Cardiac fibroblast (primary cell): Measurements from ENCODE around the gene AGBL3.

ENCODE experiments used
- DNase-seq, 2 donors: peaks; one replicate each; pipeline versions ENCODE4 v3.0.0 to v3.0.0-alpha.2; 2010; ENCODE audit warnings: low read depth in 2 of 2
- H3K4me3 ChIP-seq, 2 donors: replicated peaks in 1 of 2; 1 replicate in 1 of 2; 2 replicates in 1 of 2; pipeline ENCODE4 v1.5.1; 2011; ENCODE audit warnings: low read depth in 2 of 2, low read length in 2 of 2, mild to moderate bottlenecking in 2 of 2, moderate library complexity in 1 of 2
- CTCF ChIP-seq: IDR thresholded peaks from one replicate; pipeline ENCODE4 v1.5.1; 2011; ENCODE audit warnings: low read depth, mild to moderate bottlenecking, low read length, inconsistent platforms

The AGBL3 gene

GRCh38 chr7:135165862-135166261, 179.6 kb downstream of the AGBL3 start:
- DNase-seq: no peak
- no peak overlapping the region for H3K4me3 ChIP-seq
- no peak for TF ChIP-seq CTCF

GRCh38 chr7:135166338-135166990, 180.2 kb downstream of the AGBL3 start:
- no peak for TF ChIP-seq CTCF
- H3K4me3 ChIP-seq: no peak overlapping the region
- DNase-seq: no peak

DNA sequence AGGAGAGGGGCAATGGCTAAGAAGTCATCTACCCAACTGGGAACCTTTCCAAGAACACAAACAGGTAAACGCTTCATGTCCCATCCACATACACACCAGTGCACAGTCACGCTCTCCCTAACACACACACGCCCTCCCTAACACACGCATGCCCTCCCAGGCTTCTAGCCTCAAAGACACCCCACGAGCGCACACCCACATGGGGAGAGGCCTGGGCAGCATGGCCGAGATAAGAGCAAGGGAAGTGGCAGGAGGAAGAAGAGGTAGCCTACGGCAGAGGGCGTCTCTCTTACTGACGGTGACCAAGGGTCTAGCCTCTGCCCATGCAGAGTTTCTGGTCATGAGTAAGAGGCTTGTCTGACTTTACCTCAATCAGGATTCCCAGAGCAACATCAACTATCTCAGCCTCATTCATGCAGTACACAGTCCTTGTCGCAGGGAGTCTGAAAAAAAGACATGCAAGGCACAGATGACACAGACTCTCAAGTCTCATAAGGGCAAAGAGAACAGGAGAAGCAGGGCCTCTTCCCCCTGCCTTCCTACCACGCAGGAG, 181.1 kb downstream of the AGBL3 start:
- no peak for DNase-seq
- H3K4me3 ChIP-seq: no peak overlapping the region
- no peak for TF ChIP-seq CTCF

DNA sequence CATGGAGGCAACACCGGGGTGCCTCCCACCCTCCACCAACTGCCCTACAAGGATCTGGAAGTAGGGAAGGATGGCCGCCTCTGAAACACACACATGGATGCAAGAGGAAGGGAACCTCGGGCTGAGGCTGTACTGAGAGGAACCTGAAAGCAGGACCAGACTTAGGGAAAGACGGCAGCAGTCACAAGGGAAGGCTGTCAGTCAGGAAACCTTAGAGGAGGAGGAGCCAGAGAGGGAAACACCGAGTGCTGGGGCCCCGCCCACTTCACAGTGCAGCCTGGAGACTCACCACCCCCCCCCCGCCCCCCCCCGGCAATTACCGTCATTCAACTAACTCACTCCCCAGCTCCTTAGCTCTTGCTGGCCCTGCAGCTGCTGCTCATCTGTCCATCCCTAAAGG, 181.7 kb downstream of the AGBL3 start:
- no peak overlapping the region for H3K4me3 ChIP-seq
- no peak for TF ChIP-seq CTCF
- no peak for DNase-seq

- H3K4me3 ChIP-seq: peak overlapping the region in 1 of 2 donors; percentile 82
- DNase-seq: no peak
- TF ChIP-seq CTCF: no peak
These were observed 182.3 kb downstream of the AGBL3 start for GRCh38 chr7:135168489-135169140.

GRCh38 chr7:135169141-135169963, 183.0 kb downstream of the AGBL3 start:
- peak; percentile 25 to 72 for DNase-seq
- peak; percentile 52 for TF ChIP-seq CTCF
- H3K4me3 ChIP-seq: peak overlapping the region; percentile 76 to 82
